ENCODE results near the gene WT1.

The WT1 gene

DNA sequence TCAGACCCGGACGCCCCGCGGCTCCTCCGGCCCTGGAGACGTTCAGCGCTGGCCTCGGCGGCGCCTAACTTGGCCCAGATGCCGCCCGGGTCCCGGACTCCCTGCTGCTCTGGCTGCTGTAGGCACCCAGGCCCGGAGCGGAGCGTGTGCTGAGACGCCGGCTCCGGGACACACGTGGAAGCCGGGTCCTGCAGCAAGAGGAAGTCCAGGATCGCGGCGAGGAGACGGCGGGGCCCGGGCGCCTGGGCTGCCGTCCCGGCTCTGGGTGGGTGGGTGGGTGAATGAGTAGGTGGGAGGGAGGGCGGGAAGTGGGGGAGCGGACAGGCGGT lies 223 bp downstream of the WT1 start:
- Histone ChIP-seq H3K4me1 (ENCODE audit: control insufficient read depth, low read length) (no peaks in the 10 kb centered on the region), H3K4me2 (ENCODE audit: low read length) (no peak overlapping the region), H3K79me2 (ENCODE audit: control insufficient read depth, low read length) (no peaks in the 10 kb centered on the region), H4K20me1 (ENCODE audit: control insufficient read depth, insufficient read depth, low read depth, low read length) (no peaks in the 10 kb centered on the region), H3K36me3 (ENCODE audit: control insufficient read depth, low read length) (no peaks in the 10 kb centered on the region), H3K27me3 (ENCODE audit: control insufficient read depth, low read length) (no peaks in the 10 kb centered on the region), H3K4me3 (ENCODE audit: low read length) (no peak overlapping the region), H3K9me2 (replicated peaks; ENCODE audit: control insufficient read depth, low read length) (no peaks in the 10 kb centered on the region), H3K9me3 (ENCODE audit: control insufficient read depth, insufficient read depth, low read length) (no peaks in the 10 kb centered on the region), H3K27ac (ENCODE audit: low read depth, low read length) (no peak overlapping the region), H3F3A (ENCODE audit: control insufficient read depth, insufficient read depth) (no peaks in the 10 kb centered on the region)
- TF ChIP-seq, protein P1, sequence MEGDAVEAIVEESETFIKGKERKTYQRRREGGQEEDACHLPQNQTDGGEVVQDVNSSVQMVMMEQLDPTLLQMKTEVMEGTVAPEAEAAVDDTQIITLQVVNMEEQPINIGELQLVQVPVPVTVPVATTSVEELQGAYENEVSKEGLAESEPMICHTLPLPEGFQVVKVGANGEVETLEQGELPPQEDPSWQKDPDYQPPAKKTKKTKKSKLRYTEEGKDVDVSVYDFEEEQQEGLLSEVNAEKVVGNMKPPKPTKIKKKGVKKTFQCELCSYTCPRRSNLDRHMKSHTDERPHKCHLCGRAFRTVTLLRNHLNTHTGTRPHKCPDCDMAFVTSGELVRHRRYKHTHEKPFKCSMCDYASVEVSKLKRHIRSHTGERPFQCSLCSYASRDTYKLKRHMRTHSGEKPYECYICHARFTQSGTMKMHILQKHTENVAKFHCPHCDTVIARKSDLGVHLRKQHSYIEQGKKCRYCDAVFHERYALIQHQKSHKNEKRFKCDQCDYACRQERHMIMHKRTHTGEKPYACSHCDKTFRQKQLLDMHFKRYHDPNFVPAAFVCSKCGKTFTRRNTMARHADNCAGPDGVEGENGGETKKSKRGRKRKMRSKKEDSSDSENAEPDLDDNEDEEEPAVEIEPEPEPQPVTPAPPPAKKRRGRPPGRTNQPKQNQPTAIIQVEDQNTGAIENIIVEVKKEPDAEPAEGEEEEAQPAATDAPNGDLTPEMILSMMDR (IDR thresholded peaks at IDR 0.05; ENCODE audit: low read depth, low read length, poor library complexity, severe bottlenecking), result no peak
- TF ChIP-seq EZH2phosphoT487 (IDR thresholded peaks at IDR 0.05; ENCODE audit: borderline replicate concordance, low read length), result no peak

DNA sequence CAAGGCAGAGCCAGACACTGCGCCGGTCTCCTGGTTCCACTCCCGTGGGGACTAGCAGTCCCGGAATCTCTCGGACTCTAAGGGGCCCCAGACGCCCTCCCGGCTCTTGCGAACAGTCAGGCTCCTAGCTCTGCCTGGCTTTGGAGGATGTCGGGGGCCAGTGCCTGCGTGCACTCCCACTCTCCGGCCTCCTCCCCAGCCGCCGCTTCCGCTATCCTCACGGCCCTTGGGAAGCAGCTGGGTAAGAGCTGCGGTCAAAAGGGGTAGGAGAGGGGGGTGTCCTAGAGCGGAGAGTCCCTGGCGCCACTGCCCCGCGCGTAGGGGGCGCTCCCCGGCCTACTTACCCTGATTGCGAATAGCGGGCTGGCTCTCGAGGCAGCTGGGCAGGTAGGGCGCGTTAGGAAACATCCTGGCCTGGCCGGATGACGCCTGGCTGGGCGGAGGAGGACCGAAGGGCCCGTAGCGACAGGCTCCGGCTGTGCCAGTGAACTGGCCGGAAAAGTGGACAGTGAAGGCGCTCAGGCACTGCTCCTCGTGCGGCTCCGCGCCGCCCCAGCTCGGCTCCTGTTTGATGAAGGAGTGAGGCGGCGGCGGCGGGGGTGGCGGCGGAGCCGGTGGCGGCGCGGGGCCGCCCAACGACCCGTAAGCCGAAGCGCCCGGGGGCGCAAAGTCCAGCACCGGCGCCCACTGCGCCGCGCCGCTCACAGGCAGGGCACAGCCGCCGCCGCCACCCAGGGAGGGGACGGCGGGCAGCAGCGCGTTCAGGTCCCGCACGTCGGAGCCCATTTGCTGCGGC lies 785 bp downstream of the WT1 start:
- Histone ChIP-seq H3K27ac (ENCODE audit: low read depth, low read length) (no peak overlapping the region), H3K79me2 (ENCODE audit: control insufficient read depth, low read length) (no peaks in the 10 kb centered on the region), H3K36me3 (ENCODE audit: control insufficient read depth, low read length) (no peaks in the 10 kb centered on the region), H3K27me3 (ENCODE audit: control insufficient read depth, low read length) (no peaks in the 10 kb centered on the region), H3K9me2 (replicated peaks; ENCODE audit: control insufficient read depth, low read length) (no peaks in the 10 kb centered on the region), H3K4me3 (ENCODE audit: low read length) (no peak overlapping the region), H3K9me3 (ENCODE audit: control insufficient read depth, insufficient read depth, low read length) (no peaks in the 10 kb centered on the region), H4K20me1 (ENCODE audit: control insufficient read depth, insufficient read depth, low read depth, low read length) (no peaks in the 10 kb centered on the region), H3F3A (ENCODE audit: control insufficient read depth, insufficient read depth) (no peaks in the 10 kb centered on the region), H3K4me1 (ENCODE audit: control insufficient read depth, low read length) (no peaks in the 10 kb centered on the region), H3K4me2 (ENCODE audit: low read length) (no peak overlapping the region)
- TF ChIP-seq EZH2phosphoT487 (IDR thresholded peaks at IDR 0.05; ENCODE audit: borderline replicate concordance, low read length), result no peak
- TF ChIP-seq, protein P1 (IDR thresholded peaks at IDR 0.05; ENCODE audit: low read depth, low read length, poor library complexity, severe bottlenecking), result no peak

DNA sequence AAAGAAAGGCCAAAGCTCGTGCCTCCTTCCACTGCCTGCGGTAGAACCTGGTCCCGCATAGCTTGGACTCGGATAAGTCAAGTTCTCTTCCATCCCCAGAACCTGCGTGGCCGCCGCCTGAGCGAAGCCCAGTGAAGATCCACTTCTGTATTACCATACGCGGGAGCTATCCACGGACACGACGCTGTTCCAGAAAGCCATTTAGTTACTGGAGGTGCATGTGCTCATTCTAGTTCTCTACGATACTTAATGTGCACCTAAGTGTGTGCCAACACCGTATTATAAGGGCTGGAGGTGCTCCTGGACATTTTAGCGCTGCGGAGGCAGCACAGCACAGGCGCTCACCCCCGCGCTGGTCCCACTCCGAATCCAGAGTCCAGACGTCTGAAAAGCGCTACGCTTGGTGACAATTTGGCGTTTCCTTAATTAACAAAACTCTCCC lies 1.4 kb downstream of the WT1 start:
- Histone ChIP-seq H3K4me3 (ENCODE audit: low read length) (no peak overlapping the region), H3K9me3 (ENCODE audit: control insufficient read depth, insufficient read depth, low read length) (no peaks in the 10 kb centered on the region), H3K4me2 (ENCODE audit: low read length) (no peak overlapping the region), H3K79me2 (ENCODE audit: control insufficient read depth, low read length) (no peaks in the 10 kb centered on the region), H3K9me2 (replicated peaks; ENCODE audit: control insufficient read depth, low read length) (no peaks in the 10 kb centered on the region), H4K20me1 (ENCODE audit: control insufficient read depth, insufficient read depth, low read depth, low read length) (no peaks in the 10 kb centered on the region), H3K36me3 (ENCODE audit: control insufficient read depth, low read length) (no peaks in the 10 kb centered on the region), H3K27ac (ENCODE audit: low read depth, low read length) (no peak overlapping the region), H3F3A (ENCODE audit: control insufficient read depth, insufficient read depth) (no peaks in the 10 kb centered on the region), H3K27me3 (ENCODE audit: control insufficient read depth, low read length) (no peaks in the 10 kb centered on the region), H3K4me1 (ENCODE audit: control insufficient read depth, low read length) (no peaks in the 10 kb centered on the region)
- TF ChIP-seq, protein P1 (IDR thresholded peaks at IDR 0.05; ENCODE audit: low read depth, low read length, poor library complexity, severe bottlenecking), result no peak
- no peak for TF ChIP-seq EZH2phosphoT487 (IDR thresholded peaks at IDR 0.05; ENCODE audit: borderline replicate concordance, low read length)

Measured in DOHH2 (cell line).